Fibroblast of lung (primary cell): ENCODE measurements around the gene MSI2.

Experiments used
- CTCF ChIP-seq, 2 donors: IDR thresholded peaks in 1 of 2; conservative IDR thresholded peaks in 1 of 2; 1 replicate in 1 of 2; 2 replicates in 1 of 2; pipeline ENCODE4 v1.5.1; 2011 to 2012; ENCODE audit warnings: low read length in 2 of 2, control low read depth in 1 of 2, inconsistent platforms in 1 of 2, low read depth in 1 of 2, mild to moderate bottlenecking in 1 of 2
- EZH2 ChIP-seq: IDR thresholded peaks from 2 replicates; pipeline ENCODE4 v1.5.1; 2012; ENCODE audit warnings: low read length, control low read depth, mild to moderate bottlenecking; ENCODE audit errors: missing control alignments

GRCh38 chr17:57406131-57406980 lies 150.0 kb downstream of the MSI2 start:
- TF ChIP-seq CTCF (conservative IDR thresholded peaks at IDR 0.05 in 1 of 2, IDR thresholded peaks at IDR 0.05 in 1 of 2; ENCODE audit: low read depth in 1 of 2, low read length in 2 of 2) (no peak), EZH2 (no peak)
